GM23338 (cell line): Measurements from ENCODE around the gene PHKB. TPM values are rescaled to one million over a fixed set of nuclear protein-coding genes. Genes with fewer than 3 reads are reported as not detected.

Experiments
- ATAC-seq: fragments of 200-7000 bp; cut with Tn5 transposase; 3 replicates; pipeline ENCODE4 v1.9.1; 2020
- DNase-seq: peaks from one replicate; pipeline ENCODE4 v3.0.0-alpha.2; 2015; ENCODE audit warnings: low spot score
- H2AFZ ChIP-seq: fragments of 200-600 bp; sonication (generic); 2 replicates; pipeline ENCODE4 v1.8.0; 2016; ENCODE audit warnings: antibody characterized with exemption, mild to moderate bottlenecking, moderate library complexity
- H3F3A ChIP-seq: fragments of 200-600 bp; sonication (generic); replicated peaks from 2 replicates; pipeline ENCODE4 v1.8.0; 2017; ENCODE audit warnings: antibody characterized with exemption, mixed run types, low read depth
- H3K27ac ChIP-seq: fragments of 200-600 bp; sonication (generic); 2 replicates; pipeline ENCODE4 v1.6.1; 2016; ENCODE audit warnings: low read depth
- H3K27me3 ChIP-seq: fragments of 200-600 bp; sonication (generic); 2 replicates; pipeline ENCODE4 v1.8.0; 2016; ENCODE audit warnings: mild to moderate bottlenecking, mixed run types, moderate library complexity; ENCODE audit not compliant: insufficient read depth
- H3K36me3 ChIP-seq: fragments of 200-600 bp; sonication (generic); 2 replicates; pipeline ENCODE4 v1.8.0; 2016; ENCODE audit warnings: mild to moderate bottlenecking; ENCODE audit not compliant: insufficient read depth
- H3K4me1 ChIP-seq: fragments of 200-600 bp; sonication (generic); 2 replicates; pipeline ENCODE4 v1.8.0; 2016; ENCODE audit warnings: mild to moderate bottlenecking, moderate library complexity; ENCODE audit not compliant: insufficient read depth
- H3K4me2 ChIP-seq: fragments of 200-600 bp; sonication (generic); 2 replicates; pipeline ENCODE4 v1.7.1; 2017; ENCODE audit warnings: mixed run types
- H3K4me3 ChIP-seq: fragments of 200-600 bp; sonication (generic); 2 replicates; pipeline ENCODE4 v1.6.1; 2016; ENCODE audit warnings: mixed run types
- H3K79me2 ChIP-seq: fragments of 200-600 bp; sonication (generic); replicated peaks from 2 replicates; pipeline ENCODE4 v1.8.0; 2017; ENCODE audit warnings: mild to moderate bottlenecking; ENCODE audit not compliant: insufficient read depth
- H3K9me2 ChIP-seq: fragments of 200-600 bp; sonication (generic); 2 replicates; pipeline ENCODE4 v1.8.0; 2017; ENCODE audit not compliant: insufficient read depth
- H4K20me1 ChIP-seq: fragments of 200-600 bp; sonication (generic); replicated peaks from 2 replicates; pipeline ENCODE4 v1.8.0; 2017; ENCODE audit warnings: mild to moderate bottlenecking; ENCODE audit not compliant: insufficient read depth
- H3K27ac Mint-ChIP-seq: 2 replicates; pipeline ENCODE4 v1.8.0; 2020; ENCODE audit warnings: inconsistent platforms, mild to moderate bottlenecking, moderate library complexity, mixed read lengths
- H3K27me3 Mint-ChIP-seq: 3 replicates; pipeline ENCODE4 v1.8.0; 2022; ENCODE audit warnings: low read depth, mild to moderate bottlenecking, moderate library complexity, mixed read lengths, inconsistent platforms; ENCODE audit not compliant: insufficient read depth, poor library complexity
- H3K36me3 Mint-ChIP-seq: 3 replicates; pipeline ENCODE4 v1.8.0; 2021; ENCODE audit warnings: low read depth, mild to moderate bottlenecking, inconsistent platforms, moderate library complexity, mixed read lengths
- H3K4me1 Mint-ChIP-seq: 3 replicates; pipeline ENCODE4 v1.8.0; 2020; ENCODE audit warnings: mild to moderate bottlenecking, inconsistent platforms, mixed read lengths
- H3K4me3 Mint-ChIP-seq: 3 replicates; pipeline ENCODE4 v1.8.0; 2021; ENCODE audit warnings: moderate library complexity, mild to moderate bottlenecking, inconsistent platforms, mixed read lengths
- H3K9me3 Mint-ChIP-seq: 3 replicates; pipeline ENCODE4 v1.8.0; 2020; ENCODE audit warnings: moderate library complexity, mild to moderate bottlenecking, inconsistent platforms, mixed read lengths
- CREB1 ChIP-seq: fragments of 250-450 bp; sonication (Bioruptor Pico); IDR thresholded peaks from 2 replicates; pipeline ENCODE4 v1.5.0; 2020; ENCODE audit warnings: low read depth, mild to moderate bottlenecking, moderate library complexity
- CTCF ChIP-seq, 2 experiments: fragments of 200-600 bp in 1 of 2; sonication (generic) in 1 of 2; conservative IDR thresholded peaks; 2 replicates each; pipeline versions ENCODE4 v1.5.1 to v1.6.1; 2016 to 2017; ENCODE audit warnings: antibody characterized with exemption in 2 of 2, low read depth in 2 of 2, mild to moderate bottlenecking in 2 of 2, moderate library complexity in 1 of 2
- ETS1 ChIP-seq: IDR thresholded peaks from 2 replicates; pipeline ENCODE4 v1.6.1; 2016; ENCODE audit warnings: antibody characterized with exemption
- EZH2 ChIP-seq: fragments of 200-600 bp; sonication (generic); IDR thresholded peaks from one replicate; pipeline ENCODE4 v1.8.0; 2017; ENCODE audit warnings: antibody characterized with exemption, mild to moderate bottlenecking, low read depth; ENCODE audit not compliant: unreplicated experiment
- EZH2phosphoT487 ChIP-seq: fragments of 200-600 bp; sonication (generic); IDR thresholded peaks from one replicate; pipeline ENCODE4 v1.8.1; 2018; ENCODE audit warnings: antibody characterized with exemption; ENCODE audit not compliant: unreplicated experiment
- JUNB ChIP-seq: IDR thresholded peaks from one replicate; pipeline ENCODE4 v1.6.1; 2016; ENCODE audit warnings: antibody characterized with exemption; ENCODE audit not compliant: unreplicated experiment
- NANOG ChIP-seq: IDR thresholded peaks from 2 replicates; pipeline ENCODE4 v1.6.1; 2016; ENCODE audit warnings: antibody characterized with exemption, borderline replicate concordance
- POLR2AphosphoS5 ChIP-seq: IDR thresholded peaks from 2 replicates; pipeline ENCODE4 v1.6.1; 2016; ENCODE audit warnings: antibody characterized with exemption, low read depth
- STAT1 ChIP-seq: IDR thresholded peaks from one replicate; pipeline ENCODE4 v1.6.1; 2016; ENCODE audit warnings: antibody characterized with exemption; ENCODE audit not compliant: unreplicated experiment
- ZNF114 ChIP-seq: fragments of 250-450 bp; sonication (Bioruptor Pico); IDR thresholded peaks from 2 replicates; pipeline ENCODE4 v1.5.0; 2020; ENCODE audit warnings: mild to moderate bottlenecking, moderate library complexity
- ZNF331 ChIP-seq: fragments of 250-450 bp; sonication (Bioruptor Pico); IDR thresholded peaks from 2 replicates; pipeline ENCODE4 v1.5.0; 2020; ENCODE audit warnings: low read depth, mild to moderate bottlenecking, moderate library complexity
- polyA plus RNA-seq: library from polyadenylated mRNA; unstranded; fragments of >200 nt; fragmentation: Nextera tagmentation; extraction: Ambion mirVana; gene quantifications from 2 replicates; pipeline ENCODE4 v1.2.1, GENCODE V29; 2016
- total RNA-seq: library from RNA; depleted of rRNA; stranded (reverse); fragments of >200 nt; shearing (Covaris generic); gene quantifications from 2 replicates; pipeline ENCODE4 v1.2.3, GENCODE V29; 2014
- TF ChIP-seq, protein P1 (sequence below): fragments of 250-450 bp; sonication (Bioruptor Pico); IDR thresholded peaks from 2 replicates; pipeline ENCODE4 v1.5.0; 2020; ENCODE audit warnings: mild to moderate bottlenecking, moderate library complexity
- TF ChIP-seq, protein P2 (sequence below): IDR thresholded peaks from one replicate; pipeline ENCODE4 v1.6.1; 2018; ENCODE audit warnings: antibody characterized with exemption; ENCODE audit not compliant: unreplicated experiment

The PHKB gene
- total and polyA plus RNA-seq, 2 experiments from 2014 or later, result 20.3 to 57.3 TPM

DNA sequence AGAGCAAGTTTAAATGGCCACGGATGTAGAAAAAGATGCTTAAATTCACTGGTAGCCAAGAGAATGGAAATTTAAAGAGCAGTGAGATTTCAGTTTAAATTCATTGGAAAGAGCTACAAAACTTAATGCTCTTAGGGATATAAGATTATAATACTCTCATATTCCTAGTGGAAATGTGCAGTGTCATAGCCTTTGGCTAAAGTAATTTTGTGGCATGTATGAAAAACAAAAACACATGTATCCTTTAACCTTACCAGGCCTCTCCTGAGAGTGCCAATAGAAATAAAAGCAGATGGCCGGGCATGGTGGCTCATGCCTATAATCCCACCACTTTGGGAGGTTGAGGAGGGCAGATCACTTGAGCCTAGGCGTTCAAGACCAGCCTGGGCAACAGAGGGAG lies 289.2 kb downstream of the PHKB start:
- no peak overlapping the region for H2AFZ ChIP-seq
- peaks cover 6% of the 10 kb centered on the region; the same call in 1 of the 2 replicates for H3K4me1 ChIP-seq
- Mint-ChIP-seq H3K4me1 (peaks cover 9% of the 10 kb centered on the region), H3K27ac (no peak overlapping the region), H3K4me3 (no peak overlapping the region), H3K9me3 (no peaks in the 10 kb centered on the region), H3K27me3 (peaks cover 2% of the 10 kb centered on the region), H3K36me3 (no peaks in the 10 kb centered on the region)
- no peaks in the 10 kb centered on the region; the same call in 1 of the 2 replicates for H3K9me2 ChIP-seq
- no peak overlapping the region for H3K4me3 ChIP-seq
- no peak for ATAC-seq
- H4K20me1 ChIP-seq, result no peaks in the 10 kb centered on the region
- no peaks in the 10 kb centered on the region for H3K79me2 ChIP-seq
- TF ChIP-seq CREB1 (CRISPR knock-in tag) (no peak), NANOG (no peak), JUNB (no peak), ETS1 (no peak), ZNF114 (CRISPR knock-in tag) (no peak), EZH2phosphoT487 (no peak), EZH2 (no peak), STAT1 (no peak), CTCF (conservative IDR thresholded peaks at IDR 0.05; ENCODE audit: low read depth in 2 of 2) (no peak), POLR2AphosphoS5 (no peak), ZNF331 (CRISPR knock-in tag) (no peak)
- TF ChIP-seq, protein P1, sequence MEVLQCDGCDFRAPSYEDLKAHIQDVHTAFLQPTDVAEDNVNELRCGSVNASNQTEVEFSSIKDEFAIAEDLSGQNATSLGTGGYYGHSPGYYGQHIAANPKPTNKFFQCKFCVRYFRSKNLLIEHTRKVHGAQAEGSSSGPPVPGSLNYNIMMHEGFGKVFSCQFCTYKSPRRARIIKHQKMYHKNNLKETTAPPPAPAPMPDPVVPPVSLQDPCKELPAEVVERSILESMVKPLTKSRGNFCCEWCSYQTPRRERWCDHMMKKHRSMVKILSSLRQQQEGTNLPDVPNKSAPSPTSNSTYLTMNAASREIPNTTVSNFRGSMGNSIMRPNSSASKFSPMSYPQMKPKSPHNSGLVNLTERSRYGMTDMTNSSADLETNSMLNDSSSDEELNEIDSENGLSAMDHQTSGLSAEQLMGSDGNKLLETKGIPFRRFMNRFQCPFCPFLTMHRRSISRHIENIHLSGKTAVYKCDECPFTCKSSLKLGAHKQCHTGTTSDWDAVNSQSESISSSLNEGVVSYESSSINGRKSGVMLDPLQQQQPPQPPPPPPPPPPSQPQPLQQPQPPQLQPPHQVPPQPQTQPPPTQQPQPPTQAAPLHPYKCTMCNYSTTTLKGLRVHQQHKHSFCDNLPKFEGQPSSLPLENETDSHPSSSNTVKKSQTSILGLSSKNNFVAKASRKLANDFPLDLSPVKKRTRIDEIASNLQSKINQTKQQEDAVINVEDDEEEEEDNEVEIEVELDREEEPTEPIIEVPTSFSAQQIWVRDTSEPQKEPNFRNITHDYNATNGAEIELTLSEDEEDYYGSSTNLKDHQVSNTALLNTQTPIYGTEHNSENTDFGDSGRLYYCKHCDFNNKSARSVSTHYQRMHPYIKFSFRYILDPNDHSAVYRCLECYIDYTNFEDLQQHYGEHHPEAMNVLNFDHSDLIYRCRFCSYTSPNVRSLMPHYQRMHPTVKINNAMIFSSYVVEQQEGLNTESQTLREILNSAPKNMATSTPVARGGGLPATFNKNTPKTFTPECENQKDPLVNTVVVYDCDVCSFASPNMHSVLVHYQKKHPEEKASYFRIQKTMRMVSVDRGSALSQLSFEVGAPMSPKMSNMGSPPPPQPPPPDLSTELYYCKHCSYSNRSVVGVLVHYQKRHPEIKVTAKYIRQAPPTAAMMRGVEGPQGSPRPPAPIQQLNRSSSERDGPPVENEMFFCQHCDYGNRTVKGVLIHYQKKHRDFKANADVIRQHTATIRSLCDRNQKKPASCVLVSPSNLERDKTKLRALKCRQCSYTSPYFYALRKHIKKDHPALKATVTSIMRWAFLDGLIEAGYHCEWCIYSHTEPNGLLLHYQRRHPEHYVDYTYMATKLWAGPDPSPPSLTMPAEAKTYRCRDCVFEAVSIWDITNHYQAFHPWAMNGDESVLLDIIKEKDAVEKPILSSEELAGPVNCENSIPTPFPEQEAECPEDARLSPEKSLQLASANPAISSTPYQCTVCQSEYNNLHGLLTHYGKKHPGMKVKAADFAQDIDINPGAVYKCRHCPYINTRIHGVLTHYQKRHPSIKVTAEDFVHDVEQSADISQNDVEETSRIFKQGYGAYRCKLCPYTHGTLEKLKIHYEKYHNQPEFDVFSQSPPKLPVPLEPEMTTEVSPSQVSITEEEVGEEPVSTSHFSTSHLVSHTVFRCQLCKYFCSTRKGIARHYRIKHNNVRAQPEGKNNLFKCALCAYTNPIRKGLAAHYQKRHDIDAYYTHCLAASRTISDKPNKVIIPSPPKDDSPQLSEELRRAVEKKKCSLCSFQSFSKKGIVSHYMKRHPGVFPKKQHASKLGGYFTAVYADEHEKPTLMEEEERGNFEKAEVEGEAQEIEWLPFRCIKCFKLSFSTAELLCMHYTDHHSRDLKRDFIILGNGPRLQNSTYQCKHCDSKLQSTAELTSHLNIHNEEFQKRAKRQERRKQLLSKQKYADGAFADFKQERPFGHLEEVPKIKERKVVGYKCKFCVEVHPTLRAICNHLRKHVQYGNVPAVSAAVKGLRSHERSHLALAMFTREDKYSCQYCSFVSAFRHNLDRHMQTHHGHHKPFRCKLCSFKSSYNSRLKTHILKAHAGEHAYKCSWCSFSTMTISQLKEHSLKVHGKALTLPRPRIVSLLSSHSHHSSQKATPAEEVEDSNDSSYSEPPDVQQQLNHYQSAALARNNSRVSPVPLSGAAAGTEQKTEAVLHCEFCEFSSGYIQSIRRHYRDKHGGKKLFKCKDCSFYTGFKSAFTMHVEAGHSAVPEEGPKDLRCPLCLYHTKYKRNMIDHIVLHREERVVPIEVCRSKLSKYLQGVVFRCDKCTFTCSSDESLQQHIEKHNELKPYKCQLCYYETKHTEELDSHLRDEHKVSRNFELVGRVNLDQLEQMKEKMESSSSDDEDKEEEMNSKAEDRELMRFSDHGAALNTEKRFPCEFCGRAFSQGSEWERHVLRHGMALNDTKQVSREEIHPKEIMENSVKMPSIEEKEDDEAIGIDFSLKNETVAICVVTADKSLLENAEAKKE (CRISPR knock-in tag), result no peak
- TF ChIP-seq, protein P2, sequence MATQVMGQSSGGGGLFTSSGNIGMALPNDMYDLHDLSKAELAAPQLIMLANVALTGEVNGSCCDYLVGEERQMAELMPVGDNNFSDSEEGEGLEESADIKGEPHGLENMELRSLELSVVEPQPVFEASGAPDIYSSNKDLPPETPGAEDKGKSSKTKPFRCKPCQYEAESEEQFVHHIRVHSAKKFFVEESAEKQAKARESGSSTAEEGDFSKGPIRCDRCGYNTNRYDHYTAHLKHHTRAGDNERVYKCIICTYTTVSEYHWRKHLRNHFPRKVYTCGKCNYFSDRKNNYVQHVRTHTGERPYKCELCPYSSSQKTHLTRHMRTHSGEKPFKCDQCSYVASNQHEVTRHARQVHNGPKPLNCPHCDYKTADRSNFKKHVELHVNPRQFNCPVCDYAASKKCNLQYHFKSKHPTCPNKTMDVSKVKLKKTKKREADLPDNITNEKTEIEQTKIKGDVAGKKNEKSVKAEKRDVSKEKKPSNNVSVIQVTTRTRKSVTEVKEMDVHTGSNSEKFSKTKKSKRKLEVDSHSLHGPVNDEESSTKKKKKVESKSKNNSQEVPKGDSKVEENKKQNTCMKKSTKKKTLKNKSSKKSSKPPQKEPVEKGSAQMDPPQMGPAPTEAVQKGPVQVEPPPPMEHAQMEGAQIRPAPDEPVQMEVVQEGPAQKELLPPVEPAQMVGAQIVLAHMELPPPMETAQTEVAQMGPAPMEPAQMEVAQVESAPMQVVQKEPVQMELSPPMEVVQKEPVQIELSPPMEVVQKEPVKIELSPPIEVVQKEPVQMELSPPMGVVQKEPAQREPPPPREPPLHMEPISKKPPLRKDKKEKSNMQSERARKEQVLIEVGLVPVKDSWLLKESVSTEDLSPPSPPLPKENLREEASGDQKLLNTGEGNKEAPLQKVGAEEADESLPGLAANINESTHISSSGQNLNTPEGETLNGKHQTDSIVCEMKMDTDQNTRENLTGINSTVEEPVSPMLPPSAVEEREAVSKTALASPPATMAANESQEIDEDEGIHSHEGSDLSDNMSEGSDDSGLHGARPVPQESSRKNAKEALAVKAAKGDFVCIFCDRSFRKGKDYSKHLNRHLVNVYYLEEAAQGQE, result no peak
- H3K27me3 ChIP-seq, result no peaks in the 10 kb centered on the region
- H3K36me3 ChIP-seq, result no peaks in the 10 kb centered on the region
- no peaks in the 10 kb centered on the region for H3F3A ChIP-seq
- H3K4me2 ChIP-seq, result no peak overlapping the region
- DNase-seq, result no peak
- no peak overlapping the region for H3K27ac ChIP-seq
